Measurements from ENCODE around the gene IRGC. TPM values are rescaled to one million over a fixed set of nuclear protein-coding genes. Genes with fewer than 3 reads are reported as not detected.
A peak's percentile ranks its signal among the peaks of the same experiment; 100 is the strongest.

The IRGC gene
- total and polyA plus RNA-seq, 9 donors, result 0.07 to 0.09 TPM; not detected in 7

- DNase-seq, result peak; percentile 86
- Histone ChIP-seq H3K9me3 (replicated peaks; ENCODE audit: control insufficient read depth, low read depth, low read length) (no peaks in the 10 kb centered on the region), H3K4me3 (ENCODE audit: low read length) (no peak overlapping the region), H3K4me1 (ENCODE audit: control insufficient read depth, insufficient read depth, low read length) (peaks cover 9% of the 10 kb centered on the region), H3K27ac (ENCODE audit: low read length) (peak overlapping the region; percentile 4), H3K27me3 (ENCODE audit: control insufficient read depth, insufficient read depth, low read length) (no peaks in the 10 kb centered on the region), H3K36me3 (ENCODE audit: control insufficient read depth, insufficient read depth, low read length) (no peaks in the 10 kb centered on the region)
- 25% methylated on average over 7 of the region's 16 CpGs for WGBS (ENCODE audit: insufficient coverage)
Measured at GRCh38 chr19:43765109-43765876, 49.4 kb downstream of the IRGC start.

- Histone ChIP-seq H3K9me3 (replicated peaks; ENCODE audit: control insufficient read depth, low read depth, low read length) (no peaks in the 10 kb centered on the region), H3K4me3 (ENCODE audit: low read length) (no peak overlapping the region), H3K4me1 (ENCODE audit: control insufficient read depth, insufficient read depth, low read length) (peaks cover 9% of the 10 kb centered on the region), H3K36me3 (ENCODE audit: control insufficient read depth, insufficient read depth, low read length) (no peaks in the 10 kb centered on the region), H3K27me3 (ENCODE audit: control insufficient read depth, insufficient read depth, low read length) (peaks cover 5% of the 10 kb centered on the region), H3K27ac (ENCODE audit: low read length) (no peak overlapping the region)
- no peak for DNase-seq
- 55% methylated on average over 1 of the region's 4 CpGs for WGBS (ENCODE audit: insufficient coverage)
Measured at GRCh38 chr19:43766755-43767043, 50.8 kb downstream of the IRGC start.

GRCh38 chr19:43767316-43767715 lies 51.4 kb downstream of the IRGC start:
- DNase-seq, result no peak
- Histone ChIP-seq H3K9me3 (replicated peaks; ENCODE audit: control insufficient read depth, low read depth, low read length) (no peaks in the 10 kb centered on the region), H3K27ac (ENCODE audit: low read length) (no peak overlapping the region), H3K4me1 (ENCODE audit: control insufficient read depth, insufficient read depth, low read length) (peaks cover 9% of the 10 kb centered on the region), H3K36me3 (ENCODE audit: control insufficient read depth, insufficient read depth, low read length) (no peaks in the 10 kb centered on the region), H3K4me3 (ENCODE audit: low read length) (no peak overlapping the region), H3K27me3 (ENCODE audit: control insufficient read depth, insufficient read depth, low read length) (peaks cover 11% of the 10 kb centered on the region)
- WGBS (ENCODE audit: insufficient coverage), result 74% methylated on average over 5 of the region's 7 CpGs

- no peaks in the 10 kb centered on the region for H3K36me3 ChIP-seq (ENCODE audit: control insufficient read depth, insufficient read depth, low read length)
- no peak overlapping the region for H3K27ac ChIP-seq (ENCODE audit: low read length)
- H3K4me3 ChIP-seq (ENCODE audit: low read length), result no peak overlapping the region
- WGBS (ENCODE audit: insufficient coverage), result 83% methylated on average over 1 of the region's 1 CpG
- H3K9me3 ChIP-seq (replicated peaks; ENCODE audit: control insufficient read depth, low read depth, low read length), result no peaks in the 10 kb centered on the region
- peaks cover 9% of the 10 kb centered on the region for H3K4me1 ChIP-seq (ENCODE audit: control insufficient read depth, insufficient read depth, low read length)
- peaks cover 15% of the 10 kb centered on the region for H3K27me3 ChIP-seq (ENCODE audit: control insufficient read depth, insufficient read depth, low read length)
- DNase-seq, result no peak
Measured at GRCh38 chr19:43767818-43768217, 51.9 kb downstream of the IRGC start.

GRCh38 chr19:43768273-43769050 lies 52.6 kb downstream of the IRGC start:
- no peak for DNase-seq
- H3K27ac ChIP-seq (ENCODE audit: low read length), result no peak overlapping the region
- peaks cover 20% of the 10 kb centered on the region for H3K27me3 ChIP-seq (ENCODE audit: control insufficient read depth, insufficient read depth, low read length)
- H3K4me1 ChIP-seq (ENCODE audit: control insufficient read depth, insufficient read depth, low read length), result peaks cover 7% of the 10 kb centered on the region
- 60% methylated on average over 10 of the region's 15 CpGs for WGBS (ENCODE audit: insufficient coverage)
- H3K9me3 ChIP-seq (replicated peaks; ENCODE audit: control insufficient read depth, low read depth, low read length), result no peaks in the 10 kb centered on the region
- no peaks in the 10 kb centered on the region for H3K36me3 ChIP-seq (ENCODE audit: control insufficient read depth, insufficient read depth, low read length)
- no peak overlapping the region for H3K4me3 ChIP-seq (ENCODE audit: low read length)

- Histone ChIP-seq H3K27me3 (ENCODE audit: control insufficient read depth, insufficient read depth, low read length) (peaks cover 28% of the 10 kb centered on the region), H3K27ac (ENCODE audit: low read length) (no peak overlapping the region), H3K36me3 (ENCODE audit: control insufficient read depth, insufficient read depth, low read length) (no peaks in the 10 kb centered on the region), H3K9me3 (replicated peaks; ENCODE audit: control insufficient read depth, low read depth, low read length) (no peaks in the 10 kb centered on the region), H3K4me1 (ENCODE audit: control insufficient read depth, insufficient read depth, low read length) (peaks cover 12% of the 10 kb centered on the region), H3K4me3 (ENCODE audit: low read length) (no peak overlapping the region)
- DNase-seq, result no peak
- 91% methylated on average over 14 of the region's 14 CpGs for WGBS (ENCODE audit: insufficient coverage)
Measured at GRCh38 chr19:43769256-43769655, 53.4 kb downstream of the IRGC start.

Other genes with a start within 250 kb of the IRGC start
- 6.6 TPM for gene PHLDB3, start 211.3 kb upstream of the IRGC start, total RNA-seq
- gene PHLDB3, start 211.3 kb upstream of the IRGC start, polyA plus RNA-seq (ENCODE audit: insufficient read depth in 1 of 8, insufficient read length in 8 of 8, low replicate concordance in 1 of 8), result 1 to 10 TPM; 2.8 to 8.0 (median 4.4) TPM
- gene ETHE1, start 188.9 kb upstream of the IRGC start, total RNA-seq, result 19.6 TPM
- gene ETHE1, start 188.9 kb upstream of the IRGC start, polyA plus RNA-seq (ENCODE audit: insufficient read depth in 1 of 8, insufficient read length in 8 of 8, low replicate concordance in 1 of 8), result 10 to 100 TPM; 12.0 to 22.5 (median 17.0) TPM
- gene ZNF575, start 182.9 kb upstream of the IRGC start, total RNA-seq, result 0.62 TPM
- 1 to 10 TPM; 2.2 to 5.0 (median 3.4) TPM for gene ZNF575, start 182.9 kb upstream of the IRGC start, polyA plus RNA-seq (ENCODE audit: insufficient read depth in 1 of 8, insufficient read length in 8 of 8, low replicate concordance in 1 of 8)
- 27.7 TPM for gene XRCC1, start 140.5 kb upstream of the IRGC start, total RNA-seq
- gene XRCC1, start 140.5 kb upstream of the IRGC start, polyA plus RNA-seq (ENCODE audit: insufficient read depth in 1 of 8, insufficient read length in 8 of 8, low replicate concordance in 1 of 8), result 10 to 100 TPM; 28.4 to 42.5 (median 35.7) TPM
- gene PINLYP, start 140.3 kb upstream of the IRGC start, total RNA-seq, result 5.0 TPM
- gene PINLYP, start 140.3 kb upstream of the IRGC start, polyA plus RNA-seq (ENCODE audit: insufficient read depth in 1 of 8, insufficient read length in 8 of 8, low replicate concordance in 1 of 8), result 1 to 10 TPM; 4.6 to 7.7 (median 6.2) TPM
- 11.4 TPM for gene IRGQ, start 119.9 kb upstream of the IRGC start, total RNA-seq
- gene IRGQ, start 119.9 kb upstream of the IRGC start, polyA plus RNA-seq (ENCODE audit: insufficient read depth in 1 of 8, insufficient read length in 8 of 8, low replicate concordance in 1 of 8), result 10 to 100 TPM in 7 of 8 donors, 1 to 10 TPM in 1; 9.7 to 15.1 (median 12.5) TPM
- 7.8 TPM for gene ZNF576, start 119.5 kb upstream of the IRGC start, total RNA-seq
- 10 to 100 TPM in 5 of 8 donors, 1 to 10 TPM in 3; 8.3 to 12.1 (median 10.5) TPM for gene ZNF576, start 119.5 kb upstream of the IRGC start, polyA plus RNA-seq (ENCODE audit: insufficient read depth in 1 of 8, insufficient read length in 8 of 8, low replicate concordance in 1 of 8)
- gene SRRM5, start 104.0 kb upstream of the IRGC start, total RNA-seq, result 0.18 TPM
- gene SRRM5, start 104.0 kb upstream of the IRGC start, polyA plus RNA-seq (ENCODE audit: insufficient read depth in 1 of 8, insufficient read length in 8 of 8, low replicate concordance in 1 of 8), result under 1 TPM; 0.17 to 0.57 (median 0.41) TPM
- 55.9 TPM for gene ZNF428, start 96.4 kb upstream of the IRGC start, total RNA-seq
- gene ZNF428, start 96.4 kb upstream of the IRGC start, polyA plus RNA-seq (ENCODE audit: insufficient read depth in 1 of 8, insufficient read length in 8 of 8, low replicate concordance in 1 of 8), result 10 to 100 TPM; 63.2 to 80.5 (median 71.9) TPM
- gene CADM4, start 76.2 kb upstream of the IRGC start, total RNA-seq, result 7.8 TPM
- 10 to 100 TPM in 5 of 8 donors, 1 to 10 TPM in 3; 6.7 to 27.1 (median 13.2) TPM for gene CADM4, start 76.2 kb upstream of the IRGC start, polyA plus RNA-seq (ENCODE audit: insufficient read depth in 1 of 8, insufficient read length in 8 of 8, low replicate concordance in 1 of 8)
- 4.9 TPM for gene PLAUR, start 45.9 kb upstream of the IRGC start, total RNA-seq
- gene PLAUR, start 45.9 kb upstream of the IRGC start, polyA plus RNA-seq (ENCODE audit: insufficient read depth in 1 of 8, insufficient read length in 8 of 8, low replicate concordance in 1 of 8), result 1 to 10 TPM; 5.1 to 8.9 (median 7.4) TPM
- gene SMG9, start 38.9 kb downstream of the IRGC start, total RNA-seq, result 20.6 TPM
- 10 to 100 TPM; 30.1 to 47.6 (median 37.1) TPM for gene SMG9, start 38.9 kb downstream of the IRGC start, polyA plus RNA-seq (ENCODE audit: insufficient read depth in 1 of 8, insufficient read length in 8 of 8, low replicate concordance in 1 of 8)
- gene KCNN4, start 64.9 kb downstream of the IRGC start, total RNA-seq, result 0.40 TPM
- 1 to 10 TPM in 2 of 8 donors, under 1 TPM in 6; 0.23 to 1.2 (median 0.73) TPM for gene KCNN4, start 64.9 kb downstream of the IRGC start, polyA plus RNA-seq (ENCODE audit: insufficient read depth in 1 of 8, insufficient read length in 8 of 8, low replicate concordance in 1 of 8)
- gene LYPD5, start 86.4 kb downstream of the IRGC start, total RNA-seq, result 0.22 TPM
- gene LYPD5, start 86.4 kb downstream of the IRGC start, polyA plus RNA-seq (ENCODE audit: insufficient read depth in 1 of 8, insufficient read length in 8 of 8, low replicate concordance in 1 of 8), result under 1 TPM; 0.22 to 0.83 (median 0.38) TPM
- gene ZNF283, start 111.2 kb downstream of the IRGC start, total RNA-seq, result 16.8 TPM
- 10 to 100 TPM in 2 of 8 donors, 1 to 10 TPM in 6; 5.9 to 13.1 (median 8.8) TPM for gene ZNF283, start 111.2 kb downstream of the IRGC start, polyA plus RNA-seq (ENCODE audit: insufficient read depth in 1 of 8, insufficient read length in 8 of 8, low replicate concordance in 1 of 8)
- gene ZNF404, start 167.9 kb downstream of the IRGC start, total RNA-seq, result 5.0 TPM
- gene ZNF404, start 167.9 kb downstream of the IRGC start, polyA plus RNA-seq (ENCODE audit: insufficient read depth in 1 of 8, insufficient read length in 8 of 8, low replicate concordance in 1 of 8), result 1 to 10 TPM; 5.5 to 9.4 (median 6.5) TPM
- gene ZNF45, start 219.2 kb downstream of the IRGC start, total RNA-seq, result 18.1 TPM
- 10 to 100 TPM; 10.5 to 18.1 (median 12.9) TPM for gene ZNF45, start 219.2 kb downstream of the IRGC start, polyA plus RNA-seq (ENCODE audit: insufficient read depth in 1 of 8, insufficient read length in 8 of 8, low replicate concordance in 1 of 8)
- 7.6 TPM for gene ZNF221, start 235.2 kb downstream of the IRGC start, total RNA-seq
- gene ZNF221, start 235.2 kb downstream of the IRGC start, polyA plus RNA-seq (ENCODE audit: insufficient read depth in 1 of 8, insufficient read length in 8 of 8, low replicate concordance in 1 of 8), result 1 to 10 TPM in 7 of 8 donors, under 1 TPM in 1; 0.93 to 3.2 (median 2.8) TPM